Fibroblast of lung (primary cell): ENCODE data around the gene TTLL6.

Source experiments
- EZH2 ChIP-seq: IDR thresholded peaks from 2 replicates; pipeline ENCODE4 v1.5.1; 2012; ENCODE audit warnings: low read length, control low read depth, mild to moderate bottlenecking; ENCODE audit errors: missing control alignments
- TF ChIP-seq, protein P1 (sequence below), 2 donors: IDR thresholded peaks in 1 of 2; conservative IDR thresholded peaks in 1 of 2; 1 replicate in 1 of 2; 2 replicates in 1 of 2; pipeline ENCODE4 v1.5.1; 2011 to 2012; ENCODE audit warnings: low read length in 2 of 2, control low read depth in 1 of 2, inconsistent platforms in 1 of 2, low read depth in 1 of 2, mild to moderate bottlenecking in 1 of 2

DNA sequence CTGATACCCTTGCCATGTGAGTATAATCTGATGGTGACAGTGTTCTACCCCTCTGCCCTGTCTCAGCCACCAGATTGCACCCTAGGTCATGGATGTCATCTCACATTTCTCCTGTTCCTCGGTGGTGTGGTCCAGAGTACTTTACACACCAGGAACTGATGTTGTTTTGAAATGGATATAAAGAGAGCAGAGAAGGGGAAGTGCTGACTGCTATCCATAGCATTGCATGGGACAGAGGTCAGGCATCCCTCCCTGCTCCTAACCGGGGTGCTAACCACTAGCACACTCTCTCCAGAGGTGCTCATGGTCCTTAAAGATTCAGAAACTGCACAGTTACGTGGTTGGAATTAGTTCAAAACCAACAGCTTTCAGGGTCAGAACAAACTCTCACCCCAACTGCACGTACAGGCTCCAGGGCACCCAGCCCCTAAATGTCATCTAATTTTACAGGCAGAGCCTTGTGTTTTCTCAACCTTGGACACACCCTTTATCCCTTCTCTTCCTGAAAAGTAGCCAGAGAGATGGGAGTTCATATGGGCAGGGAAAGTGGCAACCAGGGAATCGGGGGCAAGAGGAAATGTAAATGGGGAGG, 16.3 kb downstream of the TTLL6 start:
- TF ChIP-seq, protein P1, sequence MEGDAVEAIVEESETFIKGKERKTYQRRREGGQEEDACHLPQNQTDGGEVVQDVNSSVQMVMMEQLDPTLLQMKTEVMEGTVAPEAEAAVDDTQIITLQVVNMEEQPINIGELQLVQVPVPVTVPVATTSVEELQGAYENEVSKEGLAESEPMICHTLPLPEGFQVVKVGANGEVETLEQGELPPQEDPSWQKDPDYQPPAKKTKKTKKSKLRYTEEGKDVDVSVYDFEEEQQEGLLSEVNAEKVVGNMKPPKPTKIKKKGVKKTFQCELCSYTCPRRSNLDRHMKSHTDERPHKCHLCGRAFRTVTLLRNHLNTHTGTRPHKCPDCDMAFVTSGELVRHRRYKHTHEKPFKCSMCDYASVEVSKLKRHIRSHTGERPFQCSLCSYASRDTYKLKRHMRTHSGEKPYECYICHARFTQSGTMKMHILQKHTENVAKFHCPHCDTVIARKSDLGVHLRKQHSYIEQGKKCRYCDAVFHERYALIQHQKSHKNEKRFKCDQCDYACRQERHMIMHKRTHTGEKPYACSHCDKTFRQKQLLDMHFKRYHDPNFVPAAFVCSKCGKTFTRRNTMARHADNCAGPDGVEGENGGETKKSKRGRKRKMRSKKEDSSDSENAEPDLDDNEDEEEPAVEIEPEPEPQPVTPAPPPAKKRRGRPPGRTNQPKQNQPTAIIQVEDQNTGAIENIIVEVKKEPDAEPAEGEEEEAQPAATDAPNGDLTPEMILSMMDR (conservative IDR thresholded peaks at IDR 0.05 in 1 of 2, IDR thresholded peaks at IDR 0.05 in 1 of 2; ENCODE audit: low read depth in 1 of 2, low read length in 2 of 2): no peak
- no peak for TF ChIP-seq EZH2
